HG03469 (cell line): ENCODE results near the gene LDLRAD2.
A peak's percentile ranks its signal among the peaks of the same experiment; 100 is the strongest.
"Not testable (repeated sequence)": the region's sequence is repeated elsewhere in the genome, so short reads cannot be mapped to it uniquely, and the experiment has no call there.

ENCODE experiments used
- ATAC-seq: cut with Tn5 transposase; IDR thresholded peaks from one replicate; pipeline ENCODE4 v1.9.1; 2021; ENCODE audit warnings: mild to moderate bottlenecking, moderate library complexity, moderate number of reproducible peaks; ENCODE audit not compliant: unreplicated experiment

LDLRAD2 gene

GRCh38 chr1:21811875-21812305, at the start of gene LDLRAD2:
Gene LDLRAD2 (plus strand): TSS chr1:21812265. CDS start chr1:21812452, 187 bp downstream.
- ATAC-seq, result no peak

GRCh38 chr1:21763236-21763635, 48.8 kb upstream of the LDLRAD2 start:
- ATAC-seq, result no peak

DNA sequence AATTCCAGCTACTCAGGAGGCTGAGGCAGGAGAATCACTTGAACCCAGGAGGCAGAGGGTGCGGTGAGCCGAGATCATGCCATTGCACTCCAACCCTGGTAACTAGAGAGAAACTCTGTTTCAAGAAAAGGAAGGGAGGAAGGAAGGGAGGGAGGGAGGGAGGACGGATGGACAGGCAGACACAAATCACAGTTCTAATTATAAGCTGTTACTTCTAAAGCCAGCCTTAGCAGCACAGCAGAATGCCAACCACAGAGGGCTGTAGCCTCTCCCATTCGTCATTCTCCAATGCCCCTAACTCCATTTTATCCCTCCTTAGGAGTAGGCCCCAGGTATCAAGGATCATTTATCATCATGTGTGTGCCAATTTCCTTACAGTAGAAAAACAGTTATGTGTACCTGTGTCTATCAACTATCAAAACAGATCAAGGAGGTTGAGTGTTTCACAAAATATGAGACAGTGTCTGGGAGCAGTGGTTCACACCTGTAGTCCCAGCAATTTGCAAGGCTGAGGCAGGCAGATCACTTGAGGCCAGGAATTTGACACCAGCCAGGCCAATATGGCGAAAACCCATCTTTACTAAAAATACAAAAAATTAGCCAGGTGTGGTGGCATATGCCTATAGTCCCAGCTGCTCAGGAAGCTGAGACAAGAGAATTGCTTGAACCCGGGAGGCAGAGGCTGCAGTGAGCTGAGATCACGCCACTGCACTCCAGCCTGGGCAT, 48.2 kb upstream of the LDLRAD2 start:
- ATAC-seq, result no peak

- ATAC-seq, result no peak
Observed at GRCh38 chr1:21764615-21765423, 47.2 kb upstream of the LDLRAD2 start.

DNA sequence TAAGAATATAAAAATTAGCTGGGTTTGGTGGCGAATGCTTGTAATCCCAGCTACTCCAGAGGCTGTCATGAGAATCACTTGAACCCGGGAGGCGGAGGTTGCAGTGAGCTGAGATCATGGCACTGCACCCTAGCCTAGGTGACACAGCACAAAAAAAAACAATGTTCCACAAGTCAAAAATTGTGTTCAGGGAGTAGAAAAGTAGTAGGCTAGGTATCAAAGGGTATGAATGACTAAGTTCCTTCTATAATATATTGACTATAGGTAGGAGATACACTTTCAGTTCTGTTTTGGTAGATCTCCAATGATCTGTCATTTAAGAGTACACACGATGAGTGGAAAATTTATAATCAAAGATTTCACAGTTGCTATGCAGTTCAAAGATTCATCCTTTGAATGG, 45.9 kb upstream of the LDLRAD2 start:
- ATAC-seq, result no peak

- ATAC-seq, result not testable (repeated sequence)
Observed at GRCh38 chr1:21767106-21767505, 45.0 kb upstream of the LDLRAD2 start.

- no peak for ATAC-seq
Observed at GRCh38 chr1:21770201-21770600, 41.9 kb upstream of the LDLRAD2 start.

GRCh38 chr1:21770602-21771001, 41.5 kb upstream of the LDLRAD2 start:
- ATAC-seq, result not testable (repeated sequence)

- not testable (repeated sequence) for ATAC-seq
Observed at GRCh38 chr1:21771672-21772071, 40.4 kb upstream of the LDLRAD2 start.

- ATAC-seq, result no peak
Observed at GRCh38 chr1:21773585-21773984, 38.5 kb upstream of the LDLRAD2 start.

DNA sequence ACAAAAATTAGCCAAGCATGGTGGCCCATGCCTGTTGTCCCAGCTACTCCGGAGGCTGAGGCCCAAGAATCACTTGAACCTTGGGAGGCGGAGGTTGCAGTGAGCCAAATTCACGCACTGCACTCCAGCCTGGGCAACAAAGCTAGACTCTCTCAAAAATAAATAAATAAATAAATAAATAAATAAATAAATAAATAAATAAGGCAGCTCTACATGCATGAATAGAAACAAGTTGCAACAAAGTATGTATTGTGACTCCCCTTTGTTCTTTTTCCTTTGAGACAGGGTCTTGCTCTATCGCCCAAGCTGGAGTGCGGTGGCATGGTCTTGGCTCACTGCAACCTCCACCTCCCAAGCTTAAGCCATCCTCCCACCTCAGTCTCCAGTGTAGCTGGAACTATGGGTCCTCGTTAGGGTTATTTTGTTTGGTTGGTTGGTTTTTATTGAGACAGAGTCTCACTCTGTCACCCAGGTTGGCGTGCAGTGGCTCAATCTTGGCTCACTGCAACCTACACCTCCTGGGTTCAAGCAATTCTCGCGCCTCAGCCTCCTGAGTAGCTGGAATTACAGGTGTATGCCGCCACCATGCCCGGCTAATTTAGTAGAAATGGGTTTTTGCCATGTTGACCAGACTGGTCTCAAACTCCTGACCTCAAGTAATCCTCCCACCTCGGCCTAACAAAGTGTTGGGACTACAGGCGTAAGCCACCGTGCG, 37.1 kb upstream of the LDLRAD2 start:
- ATAC-seq, result no peak

GRCh38 chr1:21775550-21775914, 36.5 kb upstream of the LDLRAD2 start:
- ATAC-seq, result no peak

DNA sequence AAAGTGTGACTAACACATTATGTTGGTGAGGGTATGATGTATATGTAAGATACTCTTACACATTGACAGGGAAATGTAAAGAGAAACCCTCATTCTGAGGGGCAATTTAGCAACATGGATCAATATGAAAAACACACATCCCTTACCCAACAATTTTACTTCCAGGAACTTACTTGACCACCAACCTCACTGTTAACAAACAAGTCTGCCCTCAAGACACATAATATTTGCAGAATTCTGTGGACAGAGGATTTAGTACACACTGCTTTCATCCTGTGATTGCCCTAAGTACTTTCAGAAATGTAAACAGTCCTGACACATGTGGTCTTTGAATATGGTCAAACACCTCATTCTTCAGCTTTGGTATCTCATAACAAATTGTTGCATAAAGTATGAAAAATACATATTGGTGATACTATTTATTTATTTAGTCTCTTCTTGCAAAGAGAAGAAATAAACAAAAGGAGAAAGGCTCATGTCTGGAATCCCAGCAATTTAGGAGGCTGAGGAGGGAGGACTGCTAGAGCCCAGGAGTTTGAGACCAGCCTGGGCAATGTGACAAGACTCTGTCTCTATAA, 36.0 kb upstream of the LDLRAD2 start:
- no peak for ATAC-seq

DNA sequence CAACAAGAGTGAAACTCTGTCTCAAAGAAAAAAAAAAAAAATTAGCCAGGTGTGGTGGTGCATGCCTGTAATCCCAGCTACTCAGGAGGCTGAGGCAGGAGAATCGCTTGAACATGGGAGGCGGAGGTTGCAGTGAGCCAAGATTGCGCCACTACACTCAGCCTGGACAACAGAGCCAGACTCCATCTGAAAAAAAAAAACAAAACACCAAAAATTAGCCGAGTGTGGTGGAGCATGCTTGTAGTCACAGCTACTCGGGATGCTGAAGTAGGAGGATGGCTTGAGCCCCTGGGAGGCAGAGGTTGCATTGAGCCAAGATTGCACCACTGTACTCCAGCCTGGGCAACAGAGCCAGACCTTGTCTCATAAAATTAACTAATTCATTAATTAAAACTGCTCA, 35.1 kb upstream of the LDLRAD2 start:
- ATAC-seq, result not testable (repeated sequence)

- no peak for ATAC-seq
Observed at GRCh38 chr1:21778405-21778727, 33.7 kb upstream of the LDLRAD2 start.

DNA sequence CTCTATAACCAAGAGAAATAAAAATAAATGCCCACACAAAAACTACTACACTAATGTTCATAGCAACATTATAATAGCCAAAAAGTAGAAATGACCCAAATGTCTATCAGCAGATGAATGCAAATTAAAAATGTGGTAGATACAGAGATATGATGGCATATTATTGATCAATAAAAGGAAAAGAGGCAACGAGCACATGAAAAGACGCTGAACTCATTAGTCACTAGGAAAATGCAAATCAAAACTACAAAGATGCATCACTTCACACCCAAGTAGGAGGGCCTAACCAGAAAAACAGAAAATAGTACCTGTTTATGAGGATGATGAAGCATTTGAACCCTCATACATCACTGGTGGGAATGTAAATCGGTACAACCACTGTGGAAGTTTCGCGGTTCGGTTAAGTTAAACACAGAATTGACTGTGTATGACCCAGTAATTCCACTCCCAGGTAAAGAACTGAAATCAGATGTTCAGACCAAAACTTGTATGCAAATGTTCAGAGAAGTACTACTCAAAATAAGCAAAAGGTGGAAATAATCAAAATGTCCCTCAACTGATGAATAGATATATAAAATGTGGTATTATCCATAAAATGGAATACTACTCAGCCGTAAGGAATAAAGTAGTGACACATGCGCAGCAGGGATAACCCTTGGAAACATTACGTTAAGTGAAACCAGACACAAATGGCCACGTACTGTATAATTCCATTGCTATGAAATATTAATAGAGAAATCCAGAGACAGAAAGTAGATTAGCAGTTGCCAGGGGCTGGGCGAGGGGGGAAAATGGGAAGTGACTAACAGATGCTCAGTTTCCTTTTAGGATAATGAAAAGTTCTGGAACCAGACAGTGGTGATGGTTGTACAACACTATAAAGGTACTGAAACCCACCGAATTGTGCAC, 32.2 kb upstream of the LDLRAD2 start:
- no peak for ATAC-seq

DNA sequence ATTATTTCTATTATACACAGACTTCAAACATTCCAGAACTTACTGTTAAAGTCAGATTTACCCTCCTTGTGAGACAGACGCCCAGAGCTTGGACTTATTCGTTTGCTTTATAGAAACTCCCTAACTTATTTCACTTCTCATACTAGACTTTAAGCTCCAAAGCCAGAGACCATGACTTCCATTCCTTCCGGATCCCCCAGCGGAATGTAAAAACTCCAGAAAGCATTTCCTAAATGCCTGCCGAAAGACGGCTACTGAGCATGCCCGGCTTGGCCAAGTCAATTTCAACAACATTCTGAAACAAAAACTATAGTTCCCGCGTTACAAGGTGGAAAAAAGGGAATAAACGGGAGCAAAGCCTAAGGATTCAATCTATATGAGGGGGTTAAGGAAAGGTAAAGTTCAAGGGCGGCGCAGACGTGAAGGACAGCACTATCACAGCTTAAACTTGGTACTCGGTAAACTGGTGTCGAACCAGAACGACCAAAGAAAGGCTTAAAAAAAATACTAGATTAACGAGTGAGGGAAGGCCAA, 30.2 kb upstream of the LDLRAD2 start:
- ATAC-seq, result no peak

GRCh38 chr1:21782349-21782867, 29.7 kb upstream of the LDLRAD2 start:
- no peak for ATAC-seq

DNA sequence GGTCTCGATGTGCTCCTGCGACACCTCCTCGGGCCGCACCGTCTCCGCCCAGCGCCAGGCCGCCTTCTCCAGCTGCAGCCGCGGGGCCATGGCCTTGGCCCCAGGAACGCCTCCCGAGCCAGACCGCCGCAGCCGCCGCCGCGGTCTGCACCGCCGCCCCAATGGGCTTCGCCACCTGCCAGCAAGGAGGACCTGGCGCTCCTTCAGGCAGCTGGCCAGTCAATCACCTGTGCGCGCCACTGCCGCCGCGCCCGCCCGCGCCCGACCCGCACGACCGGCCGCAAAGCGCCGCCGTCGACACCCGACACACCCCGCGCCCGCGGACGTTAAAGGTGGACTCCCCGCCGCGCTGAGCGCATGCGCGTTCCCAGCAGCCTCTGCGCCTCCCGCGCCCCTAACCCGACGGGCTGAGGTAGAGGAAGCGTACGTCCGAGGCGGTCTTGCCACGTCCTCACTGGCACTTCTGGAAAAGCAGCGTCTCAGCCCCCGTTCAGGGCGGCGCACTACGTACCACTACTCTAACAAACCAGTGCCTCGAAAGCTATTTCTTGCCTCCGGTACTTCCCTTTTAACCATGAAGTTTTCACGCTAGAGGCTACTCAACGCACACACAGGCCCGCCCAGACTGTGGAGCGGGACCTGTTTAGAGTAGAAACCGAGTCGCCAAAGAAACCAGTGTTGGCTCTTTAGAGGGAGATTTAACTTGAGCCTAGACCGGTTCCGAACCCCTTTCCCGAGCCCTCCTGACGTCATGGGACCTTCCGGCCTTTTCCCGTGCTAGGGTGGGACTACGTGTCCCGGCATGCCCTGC, 29.0 kb upstream of the LDLRAD2 start, which contains the start of gene USP48:
TSS of gene USP48 (minus strand) at position 282 of the 811 bp plus-strand sequence. CDS start at position 90, 192 bp downstream.
- ATAC-seq, result peak; percentile 37
